Measurements from ENCODE around the gene SLC19A1. TPM values are rescaled to one million over a fixed set of nuclear protein-coding genes. Genes with fewer than 3 reads are reported as not detected.

SLC19A1 gene
- polyA plus RNA-seq, 3 donors = 25.0 to 53.0 (median 39.9) TPM

GRCh38 chr21:45536301-45537081, 5.7 kb downstream of the SLC19A1 start:
- Histone ChIP-seq H3K9ac (ENCODE audit: insufficient read depth, low read length, poor library complexity, severe bottlenecking) (peak overlapping the region; percentile 70), H3K36me3 (replicated peaks in 1 of 2; ENCODE audit: control insufficient read depth in 1 of 2, insufficient read depth in 2 of 2, low read length in 2 of 2) (peaks cover 17 to 21% of the 10 kb centered on the region in 2 donors), H3K4me1 (ENCODE audit: control insufficient read depth in 1 of 2, insufficient read depth in 2 of 2, low read length in 2 of 2) (peaks cover 62 to 75% of the 10 kb centered on the region in 2 donors), H3K9me3 (replicated peaks in 1 of 2; ENCODE audit: control insufficient read depth in 1 of 2, insufficient read depth in 1 of 2, low read length in 2 of 2) (no peaks in the 10 kb centered on the region), H4K20me1 (ENCODE audit: insufficient read depth, low read length) (peaks cover 16% of the 10 kb centered on the region), H3K4me2 (replicated peaks; ENCODE audit: extremely low read depth, low read length, poor library complexity, severe bottlenecking) (no peak overlapping the region), H3K27ac (ENCODE audit: low read depth in 1 of 2, low read length in 2 of 2) (peak overlapping the region; percentile 94), H3K79me2 (ENCODE audit: insufficient read depth, low read length) (peaks cover 88% of the 10 kb centered on the region), H2AFZ (ENCODE audit: insufficient read depth, low read depth, low read length, poor library complexity, severe bottlenecking) (no peak overlapping the region), H3K27me3 (ENCODE audit: control insufficient read depth in 2 of 2, insufficient read depth in 2 of 2, low read length in 2 of 2) (no peaks in the 10 kb centered on the region), H3K4me3 (replicated peaks in 1 of 3; ENCODE audit: low read depth in 2 of 3, low read length in 3 of 3) (no peak overlapping the region)
- no peak for TF ChIP-seq CTCF (IDR thresholded peaks at IDR 0.05)
- intact Hi-C loops (cut with micrococcal nuclease) = no loop called here
- Mint-ChIP-seq H3K4me3 (no peak overlapping the region), H3K27ac (peak overlapping the region; percentile 93 to 96 (median 95)), H3K36me3 (peaks cover 20 to 46% of the 10 kb centered on the region in 2 donors), H3K27me3 (ENCODE audit: low read depth in 3 of 3) (peaks cover 0 to 4% (median 0%) of the 10 kb centered on the region in 3 donors), H3K4me1 (peaks cover 79% of the 10 kb centered on the region), H3K9me3 (peaks cover 0 to 2% (median 0%) of the 10 kb centered on the region in 7 donors)
- whole genome bisulfite sequencing (ENCODE audit: insufficient coverage) = 90% methylated on average over 21 of the region's 31 CpGs
- DNase-seq = no peak

- DNase-seq = peak; percentile 83 to 90 (median 86)
- Histone ChIP-seq H3K9me3 (replicated peaks in 1 of 2; ENCODE audit: control insufficient read depth in 1 of 2, insufficient read depth in 1 of 2, low read length in 2 of 2) (no peaks in the 10 kb centered on the region), H3K9ac (ENCODE audit: insufficient read depth, low read length, poor library complexity, severe bottlenecking) (peak overlapping the region; percentile 70), H3K4me3 (replicated peaks in 1 of 3; ENCODE audit: low read depth in 2 of 3, low read length in 3 of 3) (peak overlapping the region; percentile 2 to 60 (median 31)), H3K4me1 (ENCODE audit: control insufficient read depth in 1 of 2, insufficient read depth in 2 of 2, low read length in 2 of 2) (peaks cover 52 to 65% of the 10 kb centered on the region in 2 donors), H2AFZ (ENCODE audit: insufficient read depth, low read depth, low read length, poor library complexity, severe bottlenecking) (peak overlapping the region; percentile 33), H3K27ac (ENCODE audit: low read depth in 1 of 2, low read length in 2 of 2) (peak overlapping the region; percentile 94), H3K27me3 (ENCODE audit: control insufficient read depth in 2 of 2, insufficient read depth in 2 of 2, low read length in 2 of 2) (no peaks in the 10 kb centered on the region), H4K20me1 (ENCODE audit: insufficient read depth, low read length) (peaks cover 10% of the 10 kb centered on the region), H3K36me3 (replicated peaks in 1 of 2; ENCODE audit: control insufficient read depth in 1 of 2, insufficient read depth in 2 of 2, low read length in 2 of 2) (peaks cover 23 to 27% of the 10 kb centered on the region in 2 donors), H3K4me2 (replicated peaks; ENCODE audit: extremely low read depth, low read length, poor library complexity, severe bottlenecking) (peak overlapping the region; percentile 62), H3K79me2 (ENCODE audit: insufficient read depth, low read length) (peaks cover 81% of the 10 kb centered on the region)
- 8% methylated on average over 26 of the region's 34 CpGs for whole genome bisulfite sequencing (ENCODE audit: insufficient coverage)
- H3K9me3 Mint-ChIP-seq = peaks cover 0 to 6% (median 0%) of the 10 kb centered on the region in 7 donors
- peaks cover 25 to 50% of the 10 kb centered on the region in 2 donors for H3K36me3 Mint-ChIP-seq
- TF ChIP-seq CTCF (IDR thresholded peaks at IDR 0.05) = no peak
- intact Hi-C loops (cut with micrococcal nuclease) = no loop called here
- peaks cover 69% of the 10 kb centered on the region for H3K4me1 Mint-ChIP-seq
- H3K4me3 Mint-ChIP-seq = peak overlapping the region; percentile 63 to 88
- peaks cover 0 to 4% (median 0%) of the 10 kb centered on the region in 3 donors for H3K27me3 Mint-ChIP-seq (ENCODE audit: low read depth in 3 of 3)
- peak overlapping the region; percentile 93 to 96 (median 95) for H3K27ac Mint-ChIP-seq
These were observed 6.7 kb downstream of the SLC19A1 start for GRCh38 chr21:45535341-45536081.
